ENCODE measurements around the gene MYLK3. TPM values are rescaled to one million over a fixed set of nuclear protein-coding genes. Genes with fewer than 3 reads are reported as not detected.

Gene MYLK3
- total RNA-seq (100 to 1,000 TPM; 285 to 543 (median 321) TPM), polyA plus RNA-seq (143 TPM)
- long read RNA-seq, donor 1, full-length matches to known transcripts = 143 of 461 reads
- long read RNA-seq, donor 1, partial matches to known transcripts = 163 of 461 reads
- long read RNA-seq, donor 1, other reads (novel, unspliced or antisense) = 155 of 461 reads
- long read RNA-seq, donor 2, full-length matches to known transcripts = 38 of 95 reads
- long read RNA-seq, donor 2, partial matches to known transcripts = 21 of 95 reads
- long read RNA-seq, donor 2, other reads (novel, unspliced or antisense) = 36 of 95 reads
- long read RNA-seq, donor 3, full-length matches to known transcripts = 209 of 698 reads
- long read RNA-seq, donor 3, partial matches to known transcripts = 300 of 698 reads
- long read RNA-seq, donor 3, other reads (novel, unspliced or antisense) = 189 of 698 reads
- long read RNA-seq, donor 4, full-length matches to known transcripts = 20 of 70 reads
- long read RNA-seq, donor 4, partial matches to known transcripts = 16 of 70 reads
- long read RNA-seq, donor 4, other reads (novel, unspliced or antisense) = 34 of 70 reads

- no peaks in the 10 kb centered on the region for H3K27me3 ChIP-seq (ENCODE audit: control insufficient read depth, insufficient read depth)
- DNase-seq (peak; percentile 58 to 85 (median 84)), ATAC-seq (peak; percentile 81 to 87)
- peaks cover 4% of the 10 kb centered on the region for H3K4me1 ChIP-seq (ENCODE audit: control insufficient read depth, insufficient read depth, low read length)
- H3K27ac ChIP-seq (ENCODE audit: low read length) = peak within 1 kb of the TSS; percentile 95
- 56% methylated on average over 25 of the region's 25 CpGs for WGBS
- H3K4me3 ChIP-seq (ENCODE audit: low read length) = peak within 1 kb of the TSS; percentile 17
- no peaks in the 10 kb centered on the region for H3K9me3 ChIP-seq (ENCODE audit: control insufficient read depth, low read length)
- intact Hi-C loops (cut with DNase I) = no loop called here
Observed at GRCh38 chr16:46747777-46748651, at the start of gene MYLK3. MYLK3 (minus strand) TSS chr16:46748344; CDS start chr16:46748193, 151 bp downstream.

GRCh38 chr16:46797501-46797900, 49.4 kb upstream of the MYLK3 start:
- H3K27ac ChIP-seq (ENCODE audit: low read length) = no peak overlapping the region
- no peaks in the 10 kb centered on the region for H3K27me3 ChIP-seq (ENCODE audit: control insufficient read depth, insufficient read depth)
- ATAC-seq (no peak), DNase-seq (no peak)
- H3K9me3 ChIP-seq (ENCODE audit: control insufficient read depth, low read length) = no peaks in the 10 kb centered on the region
- no peaks in the 10 kb centered on the region for H3K4me1 ChIP-seq (ENCODE audit: control insufficient read depth, insufficient read depth, low read length)
- no peak overlapping the region for H3K4me3 ChIP-seq (ENCODE audit: low read length)
- 97% methylated on average over 4 of the region's 4 CpGs for WGBS
- intact Hi-C loops (cut with DNase I) = no loop called here

GRCh38 chr16:46796764-46797269, 48.7 kb upstream of the MYLK3 start:
- H3K4me1 ChIP-seq (ENCODE audit: control insufficient read depth, insufficient read depth, low read length) = no peaks in the 10 kb centered on the region
- ATAC-seq (no peak), DNase-seq (no peak)
- H3K4me3 ChIP-seq (ENCODE audit: low read length) = no peak overlapping the region
- WGBS = 100% methylated on average over 1 of the region's 1 CpG
- no peak overlapping the region for H3K27ac ChIP-seq (ENCODE audit: low read length)
- intact Hi-C loops (cut with DNase I) = no loop called here
- no peaks in the 10 kb centered on the region for H3K27me3 ChIP-seq (ENCODE audit: control insufficient read depth, insufficient read depth)
- no peaks in the 10 kb centered on the region for H3K9me3 ChIP-seq (ENCODE audit: control insufficient read depth, low read length)

- DNase-seq = no peak
- ATAC-seq = no peak
- intact Hi-C loops (cut with DNase I) = no loop called here
- Histone ChIP-seq H3K4me1 (ENCODE audit: control insufficient read depth, insufficient read depth, low read length) (no peaks in the 10 kb centered on the region), H3K9me3 (ENCODE audit: control insufficient read depth, low read length) (no peaks in the 10 kb centered on the region), H3K27me3 (ENCODE audit: control insufficient read depth, insufficient read depth) (no peaks in the 10 kb centered on the region), H3K27ac (ENCODE audit: low read length) (no peak overlapping the region), H3K4me3 (ENCODE audit: low read length) (no peak overlapping the region)
- WGBS = 96% methylated on average over 1 of the region's 1 CpG
Observed at GRCh38 chr16:46793841-46794240, 45.7 kb upstream of the MYLK3 start.

- peak overlapping the region; percentile 61 for H3K4me3 ChIP-seq (ENCODE audit: low read length)
- intact Hi-C loops (cut with DNase I) = no loop called here
- WGBS = 83% methylated on average over 8 of the region's 8 CpGs
- DNase-seq (no peak), ATAC-seq (no peak)
- no peak overlapping the region for H3K27ac ChIP-seq (ENCODE audit: low read length)
- H3K9me3 ChIP-seq (ENCODE audit: control insufficient read depth, low read length) = no peaks in the 10 kb centered on the region
- H3K4me1 ChIP-seq (ENCODE audit: control insufficient read depth, insufficient read depth, low read length) = no peaks in the 10 kb centered on the region
- H3K27me3 ChIP-seq (ENCODE audit: control insufficient read depth, insufficient read depth) = no peaks in the 10 kb centered on the region
Observed at GRCh38 chr16:46790599-46791270, 42.6 kb upstream of the MYLK3 start.

- H3K4me1 ChIP-seq (ENCODE audit: control insufficient read depth, insufficient read depth, low read length) = no peaks in the 10 kb centered on the region
- WGBS = 10% methylated on average over 43 of the region's 43 CpGs
- no peaks in the 10 kb centered on the region for H3K27me3 ChIP-seq (ENCODE audit: control insufficient read depth, insufficient read depth)
- peak overlapping the region; percentile 71 for H3K27ac ChIP-seq (ENCODE audit: low read length)
- intact Hi-C loops (cut with DNase I) = no loop called here
- H3K9me3 ChIP-seq (ENCODE audit: control insufficient read depth, low read length) = no peaks in the 10 kb centered on the region
- DNase-seq = peak; percentile 76 to 92 (median 90)
- H3K4me3 ChIP-seq (ENCODE audit: low read length) = peak overlapping the region; percentile 61
- ATAC-seq = peak; percentile 98 to 99
Observed at GRCh38 chr16:46789499-46790414, 41.6 kb upstream of the MYLK3 start.

GRCh38 chr16:46788891-46789474, 40.8 kb upstream of the MYLK3 start:
- H3K27me3 ChIP-seq (ENCODE audit: control insufficient read depth, insufficient read depth) = no peaks in the 10 kb centered on the region
- no peaks in the 10 kb centered on the region for H3K4me1 ChIP-seq (ENCODE audit: control insufficient read depth, insufficient read depth, low read length)
- WGBS = 74% methylated on average over 3 of the region's 3 CpGs
- H3K4me3 ChIP-seq (ENCODE audit: low read length) = no peak overlapping the region
- H3K9me3 ChIP-seq (ENCODE audit: control insufficient read depth, low read length) = no peaks in the 10 kb centered on the region
- intact Hi-C loops (cut with DNase I) = no loop called here
- H3K27ac ChIP-seq (ENCODE audit: low read length) = no peak overlapping the region
- DNase-seq (no peak), ATAC-seq (no peak)

GRCh38 chr16:46787909-46788308, 39.8 kb upstream of the MYLK3 start:
- Histone ChIP-seq H3K27ac (ENCODE audit: low read length) (no peak overlapping the region), H3K9me3 (ENCODE audit: control insufficient read depth, low read length) (no peaks in the 10 kb centered on the region), H3K4me1 (ENCODE audit: control insufficient read depth, insufficient read depth, low read length) (no peaks in the 10 kb centered on the region), H3K27me3 (ENCODE audit: control insufficient read depth, insufficient read depth) (no peaks in the 10 kb centered on the region), H3K4me3 (ENCODE audit: low read length) (no peak overlapping the region)
- intact Hi-C loops (cut with DNase I) = no loop called here
- WGBS = 80% methylated on average over 1 of the region's 1 CpG
- ATAC-seq = no peak
- no peak for DNase-seq

GRCh38 chr16:46785076-46785845, 37.1 kb upstream of the MYLK3 start:
- ATAC-seq (no peak), DNase-seq (no peak)
- H3K9me3 ChIP-seq (ENCODE audit: control insufficient read depth, low read length) = no peaks in the 10 kb centered on the region
- H3K4me3 ChIP-seq (ENCODE audit: low read length) = no peak overlapping the region
- intact Hi-C loops (cut with DNase I) = no loop called here
- H3K27me3 ChIP-seq (ENCODE audit: control insufficient read depth, insufficient read depth) = no peaks in the 10 kb centered on the region
- H3K27ac ChIP-seq (ENCODE audit: low read length) = no peak overlapping the region
- no peaks in the 10 kb centered on the region for H3K4me1 ChIP-seq (ENCODE audit: control insufficient read depth, insufficient read depth, low read length)
- WGBS = 24% methylated on average over 3 of the region's 3 CpGs

All from right cardiac atrium (tissue), 5 donors.